Panc1 (cell line): ENCODE results near the gene SGMS2. TPM values are rescaled to one million over a fixed set of nuclear protein-coding genes. Genes with fewer than 3 reads are reported as not detected.

ENCODE experiments used
- ATAC-seq: fragments of 200-7000 bp; cut with Tn5 transposase; 2 replicates; pipeline ENCODE4 v1.9.1; 2020; ENCODE audit warnings: mild to moderate bottlenecking, moderate library complexity
- BruUV-seq: library from RNA; stranded (reverse); fragments of 400-500 nt; replicated peaks from 2 replicates; lab custom pipeline; 2021; lab: Mats Ljungman, UMichigan
- CTCF ChIA-PET: fragments of 300-600 bp; sonication (Branson Sonifier 250); formaldehyde crosslinking; loops from one replicate; lab custom pipeline; 2022; ENCODE audit warnings: antibody characterized with exemption; lab: Charles Lee
- POLR2A ChIA-PET: fragments of 300-600 bp; sonication (Branson Sonifier 250); formaldehyde crosslinking; loops from one replicate; lab custom pipeline; 2022; ENCODE audit warnings: antibody characterized with exemption; lab: Charles Lee
- DNase-seq: peaks from one replicate; pipeline ENCODE4 v3.0.0-alpha.2; 2010; ENCODE audit warnings: low read depth, low spot score
- H3K27ac ChIP-seq: 2 replicates; pipeline ENCODE4 v1.5.1; 2011; ENCODE audit warnings: mild to moderate bottlenecking, low read length, inconsistent platforms
- H3K27me3 ChIP-seq: fragments of 200-500 bp; sonication (Bioruptor generic); 2 replicates; pipeline ENCODE4 v1.6.0; 2014; ENCODE audit warnings: low read length, inconsistent platforms; ENCODE audit not compliant: control insufficient read depth, insufficient read depth
- H3K36me3 ChIP-seq: fragments of 200-500 bp; sonication (Bioruptor generic); 2 replicates; pipeline ENCODE4 v1.5.1; 2014; ENCODE audit warnings: inconsistent platforms, mild to moderate bottlenecking, low read length, moderate library complexity; ENCODE audit not compliant: control insufficient read depth, insufficient read depth
- H3K4me1 ChIP-seq: 2 replicates; pipeline ENCODE4 v1.5.1; 2011; ENCODE audit warnings: inconsistent platforms, mild to moderate bottlenecking, low read length, moderate library complexity; ENCODE audit not compliant: control insufficient read depth, insufficient read depth
- H3K4me3 ChIP-seq, 2 experiments: 2 replicates each; pipeline ENCODE4 v1.5.1; 2011 to 2012; ENCODE audit warnings: low read depth in 2 of 2, low read length in 2 of 2, mild to moderate bottlenecking in 2 of 2, inconsistent platforms in 1 of 2, moderate library complexity in 1 of 2
- H3K9me3 ChIP-seq: fragments of 200-500 bp; sonication (Bioruptor generic); 2 replicates; pipeline ENCODE4 v1.5.1; 2014; ENCODE audit warnings: low read depth, mild to moderate bottlenecking, inconsistent platforms, low read length, moderate library complexity; ENCODE audit not compliant: control insufficient read depth, insufficient read depth
- POLR2AphosphoS5 ChIP-seq: IDR thresholded peaks from 2 replicates; pipeline ENCODE4 v1.6.1; 2012; ENCODE audit warnings: mild to moderate bottlenecking, low read depth, low read length, moderate library complexity
- SIN3A ChIP-seq: IDR thresholded peaks from 2 replicates; pipeline ENCODE4 v1.6.1; 2012; ENCODE audit warnings: low read depth, mild to moderate bottlenecking, low read length, moderate library complexity, borderline replicate concordance; ENCODE audit not compliant: insufficient read depth
- TCF7L2 ChIP-seq: IDR thresholded peaks from 2 replicates; pipeline ENCODE4 v1.6.1; 2011; ENCODE audit warnings: mild to moderate bottlenecking, low read depth, low read length, inconsistent platforms
- in situ Hi-C: cut with HindIII; loops from 2 replicates; pipeline ENCODE4 v1.10.0; 2016; ENCODE audit warnings: low sequenced_read_pairs, low pct_unique_long_range_greater_than_20kb
- intact Hi-C: fragments of 100-400 bp; cut with micrococcal nuclease; formaldehyde crosslinking; loops from one replicate; pipeline ENCODE4 v1.10.0; 2022; ENCODE audit not compliant: unreplicated experiment
- total RNA-seq: library from RNA; stranded (reverse); gene quantifications from one replicate; pipeline ENCODE4 v1.2.1, GENCODE V29; 2021; ENCODE audit not compliant: unreplicated experiment
- TF ChIP-seq, protein P1 (sequence below): fragments of 450-650 bp; IDR thresholded peaks from 2 replicates; pipeline ENCODE4 v1.5.1; 2017; ENCODE audit warnings: mild to moderate bottlenecking
- TF ChIP-seq, protein P2 (sequence below), 2 experiments: IDR thresholded peaks; 2 replicates each; pipeline ENCODE4 v1.6.1; 2011 to 2012; ENCODE audit warnings: low read depth in 2 of 2, control low read depth in 1 of 2, low read length in 1 of 2, mild to moderate bottlenecking in 1 of 2, moderate library complexity in 1 of 2; ENCODE audit not compliant: insufficient read depth in 1 of 2

Gene SGMS2
- total RNA-seq, 1 experiment from 2014 or later, result 15.6 TPM

DNA sequence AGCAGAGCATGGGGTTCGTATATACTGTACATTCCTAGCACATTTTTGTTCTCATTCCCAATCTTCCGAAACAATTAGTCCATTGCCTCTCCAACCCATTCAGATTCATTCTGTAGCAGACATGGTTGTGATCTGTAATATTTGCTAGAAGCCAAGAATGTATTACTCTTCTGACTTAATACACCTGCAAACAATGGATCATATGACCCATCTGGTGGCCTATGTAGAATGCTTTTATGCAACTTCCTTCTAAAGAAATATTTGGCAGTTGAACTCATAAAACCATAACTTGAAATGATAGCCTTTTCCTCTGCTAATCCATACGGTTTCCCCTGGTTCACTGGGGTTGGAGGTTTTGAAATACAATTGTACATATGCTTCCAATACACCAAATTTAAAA lies 32.8 kb upstream of the SGMS2 start:
- ATAC-seq, result no peak
- no peak overlapping the region for H3K4me3 ChIP-seq
- ChIA-PET CTCF (no interaction called here), POLR2A (no interaction called here)
- DNase-seq, result no peak
- TF ChIP-seq SIN3A (no peak), TCF7L2 (no peak), POLR2AphosphoS5 (no peak)
- TF ChIP-seq, protein P1, sequence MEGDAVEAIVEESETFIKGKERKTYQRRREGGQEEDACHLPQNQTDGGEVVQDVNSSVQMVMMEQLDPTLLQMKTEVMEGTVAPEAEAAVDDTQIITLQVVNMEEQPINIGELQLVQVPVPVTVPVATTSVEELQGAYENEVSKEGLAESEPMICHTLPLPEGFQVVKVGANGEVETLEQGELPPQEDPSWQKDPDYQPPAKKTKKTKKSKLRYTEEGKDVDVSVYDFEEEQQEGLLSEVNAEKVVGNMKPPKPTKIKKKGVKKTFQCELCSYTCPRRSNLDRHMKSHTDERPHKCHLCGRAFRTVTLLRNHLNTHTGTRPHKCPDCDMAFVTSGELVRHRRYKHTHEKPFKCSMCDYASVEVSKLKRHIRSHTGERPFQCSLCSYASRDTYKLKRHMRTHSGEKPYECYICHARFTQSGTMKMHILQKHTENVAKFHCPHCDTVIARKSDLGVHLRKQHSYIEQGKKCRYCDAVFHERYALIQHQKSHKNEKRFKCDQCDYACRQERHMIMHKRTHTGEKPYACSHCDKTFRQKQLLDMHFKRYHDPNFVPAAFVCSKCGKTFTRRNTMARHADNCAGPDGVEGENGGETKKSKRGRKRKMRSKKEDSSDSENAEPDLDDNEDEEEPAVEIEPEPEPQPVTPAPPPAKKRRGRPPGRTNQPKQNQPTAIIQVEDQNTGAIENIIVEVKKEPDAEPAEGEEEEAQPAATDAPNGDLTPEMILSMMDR, result no peak
- TF ChIP-seq, protein P2, sequence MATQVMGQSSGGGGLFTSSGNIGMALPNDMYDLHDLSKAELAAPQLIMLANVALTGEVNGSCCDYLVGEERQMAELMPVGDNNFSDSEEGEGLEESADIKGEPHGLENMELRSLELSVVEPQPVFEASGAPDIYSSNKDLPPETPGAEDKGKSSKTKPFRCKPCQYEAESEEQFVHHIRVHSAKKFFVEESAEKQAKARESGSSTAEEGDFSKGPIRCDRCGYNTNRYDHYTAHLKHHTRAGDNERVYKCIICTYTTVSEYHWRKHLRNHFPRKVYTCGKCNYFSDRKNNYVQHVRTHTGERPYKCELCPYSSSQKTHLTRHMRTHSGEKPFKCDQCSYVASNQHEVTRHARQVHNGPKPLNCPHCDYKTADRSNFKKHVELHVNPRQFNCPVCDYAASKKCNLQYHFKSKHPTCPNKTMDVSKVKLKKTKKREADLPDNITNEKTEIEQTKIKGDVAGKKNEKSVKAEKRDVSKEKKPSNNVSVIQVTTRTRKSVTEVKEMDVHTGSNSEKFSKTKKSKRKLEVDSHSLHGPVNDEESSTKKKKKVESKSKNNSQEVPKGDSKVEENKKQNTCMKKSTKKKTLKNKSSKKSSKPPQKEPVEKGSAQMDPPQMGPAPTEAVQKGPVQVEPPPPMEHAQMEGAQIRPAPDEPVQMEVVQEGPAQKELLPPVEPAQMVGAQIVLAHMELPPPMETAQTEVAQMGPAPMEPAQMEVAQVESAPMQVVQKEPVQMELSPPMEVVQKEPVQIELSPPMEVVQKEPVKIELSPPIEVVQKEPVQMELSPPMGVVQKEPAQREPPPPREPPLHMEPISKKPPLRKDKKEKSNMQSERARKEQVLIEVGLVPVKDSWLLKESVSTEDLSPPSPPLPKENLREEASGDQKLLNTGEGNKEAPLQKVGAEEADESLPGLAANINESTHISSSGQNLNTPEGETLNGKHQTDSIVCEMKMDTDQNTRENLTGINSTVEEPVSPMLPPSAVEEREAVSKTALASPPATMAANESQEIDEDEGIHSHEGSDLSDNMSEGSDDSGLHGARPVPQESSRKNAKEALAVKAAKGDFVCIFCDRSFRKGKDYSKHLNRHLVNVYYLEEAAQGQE (IDR thresholded peaks at IDR 0.05; ENCODE audit: insufficient read depth in 1 of 2, low read depth in 2 of 2, low read length in 1 of 2), result no peak
- no peaks in the 10 kb centered on the region for H3K4me1 ChIP-seq
- in situ Hi-C loops, result no loop called here
- H3K36me3 ChIP-seq, result no peaks in the 10 kb centered on the region
- BruUV-seq, result no TSS peak
- no peak overlapping the region for H3K27ac ChIP-seq
- intact Hi-C loops, result no loop called here
- no peaks in the 10 kb centered on the region; the same call in 1 of the 2 replicates for H3K27me3 ChIP-seq
- H3K9me3 ChIP-seq, result no peaks in the 10 kb centered on the region

DNA sequence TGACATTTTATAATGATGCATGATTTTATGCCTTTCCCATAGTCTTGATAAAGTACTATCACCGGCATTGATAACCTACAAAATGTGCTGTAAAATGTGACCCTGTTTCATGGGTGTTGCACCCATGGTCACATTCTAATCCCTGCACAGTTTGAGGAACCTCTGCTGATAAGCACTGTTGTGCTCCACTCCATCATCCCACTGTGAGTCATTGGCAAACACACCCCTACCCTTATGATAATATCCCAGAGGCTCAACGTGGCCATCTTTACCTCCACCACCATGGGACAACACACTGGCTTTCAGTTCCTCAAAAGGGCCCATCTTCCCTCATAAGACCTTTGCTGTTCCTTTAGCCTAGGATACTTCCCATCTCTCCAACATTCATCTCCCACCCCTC lies 32.0 kb upstream of the SGMS2 start:
- Histone ChIP-seq H3K4me1 (no peaks in the 10 kb centered on the region), H3K9me3 (no peaks in the 10 kb centered on the region), H3K36me3 (no peaks in the 10 kb centered on the region), H3K4me3 (no peak overlapping the region), H3K27ac (no peak overlapping the region), H3K27me3 (no peaks in the 10 kb centered on the region; the same call in 1 of the 2 replicates)
- no TSS peak for BruUV-seq
- no peak for ATAC-seq
- ChIA-PET POLR2A (no interaction called here), CTCF (no interaction called here)
- intact Hi-C loops (no loop called here), in situ Hi-C loops (no loop called here)
- no peak for DNase-seq
- TF ChIP-seq SIN3A, result no peak
- no peak for TF ChIP-seq POLR2AphosphoS5
- TF ChIP-seq, protein P2 (IDR thresholded peaks at IDR 0.05; ENCODE audit: insufficient read depth in 1 of 2, low read depth in 2 of 2, low read length in 1 of 2), result no peak
- TF ChIP-seq TCF7L2, result no peak
- TF ChIP-seq, protein P1, result no peak
